ENCODE results near the gene SYT5. TPM values are rescaled to one million over a fixed set of nuclear protein-coding genes. Genes with fewer than 3 reads are reported as not detected.

The SYT5 gene
- total and polyA plus RNA-seq, 2 of the 8 experiments (the other 6 are each of a cell fraction or from before 2014, with no cell fraction given): 0.35 to 0.67 TPM

GRCh38 chr19:55179606-55180484, at the start of gene SYT5 (continued):
- TF ChIP-seq, protein P1, sequence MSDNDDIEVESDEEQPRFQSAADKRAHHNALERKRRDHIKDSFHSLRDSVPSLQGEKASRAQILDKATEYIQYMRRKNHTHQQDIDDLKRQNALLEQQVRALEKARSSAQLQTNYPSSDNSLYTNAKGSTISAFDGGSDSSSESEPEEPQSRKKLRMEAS (IDR thresholded peaks at IDR 0.05): peak; percentile 99
- TF ChIP-seq HDAC2 (IDR thresholded peaks at IDR 0.05; ENCODE audit: borderline replicate concordance in 1 of 2, low read depth in 2 of 2, low read length in 2 of 2): peak in 1 of 2 experiments; percentile 81; a peak in 2 of 4 replicates
- TF ChIP-seq, protein P2, sequence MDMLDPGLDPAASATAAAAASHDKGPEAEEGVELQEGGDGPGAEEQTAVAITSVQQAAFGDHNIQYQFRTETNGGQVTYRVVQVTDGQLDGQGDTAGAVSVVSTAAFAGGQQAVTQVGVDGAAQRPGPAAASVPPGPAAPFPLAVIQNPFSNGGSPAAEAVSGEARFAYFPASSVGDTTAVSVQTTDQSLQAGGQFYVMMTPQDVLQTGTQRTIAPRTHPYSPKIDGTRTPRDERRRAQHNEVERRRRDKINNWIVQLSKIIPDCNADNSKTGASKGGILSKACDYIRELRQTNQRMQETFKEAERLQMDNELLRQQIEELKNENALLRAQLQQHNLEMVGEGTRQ (IDR thresholded peaks at IDR 0.05; ENCODE audit: low read length): peak; percentile 65

All from H1 (cell line).